Upper lobe of left lung (tissue), 6 donors: ENCODE results near the gene ANO1. TPM values are rescaled to one million over a fixed set of nuclear protein-coding genes. Genes with fewer than 3 reads are reported as not detected.

Experiments used
- ATAC-seq, 2 donors: fragments of 200-7000 bp; cut with Tn5 transposase; one replicate each; pipeline ENCODE4 v1.9.1; 2022; ENCODE audit warnings: mild to moderate bottlenecking in 2 of 2, moderate library complexity in 2 of 2; ENCODE audit not compliant: low FRiP score in 2 of 2
- DNase-seq, 2 donors: peaks; one replicate each; pipeline ENCODE4 v3.0.0-alpha.2; 2019 to 2020
- H3K27ac ChIP-seq, 4 donors: fragments of 200-600 bp; sonication (generic); one replicate each; pipeline ENCODE4 v1.5.1; 2016 to 2019
- H3K27me3 ChIP-seq, 4 donors: fragments of 200-600 bp; sonication (generic); one replicate each; pipeline ENCODE4 v1.5.1; 2017 to 2019
- H3K36me3 ChIP-seq, 4 donors: fragments of 200-600 bp; sonication (generic); one replicate each; pipeline ENCODE4 v1.5.1; 2016 to 2019
- H3K4me1 ChIP-seq, 4 donors: fragments of 200-600 bp; sonication (generic); one replicate each; pipeline ENCODE4 v1.5.1; 2018 to 2019
- H3K4me3 ChIP-seq, 4 donors: fragments of 200-600 bp; sonication (generic); one replicate each; pipeline ENCODE4 v1.5.1; 2017 to 2019; ENCODE audit warnings: mild to moderate bottlenecking in 2 of 4, moderate library complexity in 1 of 4
- H3K9me3 ChIP-seq, 4 donors: fragments of 200-600 bp; sonication (generic); one replicate each; pipeline ENCODE4 v1.5.1; 2018 to 2019
- CTCF ChIP-seq, 6 experiments: fragments of 450-650 bp in 4 of 6; fragments of 200-600 bp in 2 of 6; sonication (generic) in 2 of 6; IDR thresholded peaks; one replicate each; pipeline ENCODE4 v1.5.1; 2016 to 2019; ENCODE audit warnings: antibody characterized with exemption in 6 of 6
- EP300 ChIP-seq, 4 donors: sonication (generic); formaldehyde crosslinking; IDR thresholded peaks; one replicate each; pipeline ENCODE4 v1.5.1; 2017; ENCODE audit warnings: antibody characterized with exemption in 4 of 4, control low read depth in 2 of 4
- POLR2A ChIP-seq, 4 donors: fragments of 450-650 bp; IDR thresholded peaks; one replicate each; pipeline ENCODE4 v1.5.1; 2016 to 2017; ENCODE audit warnings: antibody characterized with exemption in 4 of 4, mild to moderate bottlenecking in 2 of 4
- POLR2AphosphoS5 ChIP-seq, 2 donors: sonication (generic); formaldehyde crosslinking; IDR thresholded peaks; one replicate each; pipeline ENCODE4 v1.5.1; 2017; ENCODE audit warnings: antibody characterized with exemption in 2 of 2
- WGBS, 2 donors: methylation state at CpG; one replicate each; pipeline ENCODE4 v1.1.5; 2017 to 2018; 5-methylcytosine and 5-hydroxymethylcytosine counted together
- total RNA-seq, 6 donors: library from RNA; depleted of rRNA in 4 of 6; stranded (reverse); fragments of >200 nt in 4 of 6; gene quantifications; one replicate each; pipeline versions ENCODE4 v1.1.0 to v1.2.1, GENCODE V29; 2016 to 2021
- donor health status: DM: no; HTN: no; CAD: no; lungs with moderate emphysema.
- donor health status: DM: no; HTN: yes; CAD: no; lungs with severe emphysema.

Gene ANO1
- total RNA-seq, 6 donors from 2014 or later = 4.8 to 13.2 (median 7.2) TPM

GRCh38 chr11:70071996-70072395 lies 6.1 kb upstream of the ANO1 start:
- H3K9me3 ChIP-seq = no peaks in the 10 kb centered on the region
- no peak for TF ChIP-seq POLR2A (IDR thresholded peaks at IDR 0.05)
- no peak for TF ChIP-seq CTCF (IDR thresholded peaks at IDR 0.05)
- TF ChIP-seq POLR2AphosphoS5 (IDR thresholded peaks at IDR 0.05) = no peak
- TF ChIP-seq EP300 (IDR thresholded peaks at IDR 0.05) = no peak
- DNase-seq = no peak
- H3K27me3 ChIP-seq = no peaks in the 10 kb centered on the region
- H3K4me1 ChIP-seq = peaks cover 0 to 9% (median 4%) of the 10 kb centered on the region in 4 donors
- H3K27ac ChIP-seq = no peak overlapping the region
- ATAC-seq = no peak
- no peaks in the 10 kb centered on the region for H3K36me3 ChIP-seq
- no peak overlapping the region for H3K4me3 ChIP-seq
- WGBS, 2 donors = 85 to 89% methylated on average over 12 of the region's 12 CpGs

- ATAC-seq = no peak
- H3K9me3 ChIP-seq = no peaks in the 10 kb centered on the region
- no peak for DNase-seq
- no peak overlapping the region for H3K4me3 ChIP-seq
- no peak overlapping the region for H3K27ac ChIP-seq
- H3K4me1 ChIP-seq = peaks cover 0 to 10% (median 4%) of the 10 kb centered on the region in 4 donors
- no peaks in the 10 kb centered on the region for H3K36me3 ChIP-seq
- no peak for TF ChIP-seq EP300 (IDR thresholded peaks at IDR 0.05)
- TF ChIP-seq POLR2A (IDR thresholded peaks at IDR 0.05) = no peak
- TF ChIP-seq CTCF (IDR thresholded peaks at IDR 0.05) = no peak
- TF ChIP-seq POLR2AphosphoS5 (IDR thresholded peaks at IDR 0.05) = no peak
- WGBS, 2 donors = 74 to 75% methylated on average over 8 to 12 of the region's 12 CpGs
- H3K27me3 ChIP-seq = peaks cover 0 to 1% (median 0%) of the 10 kb centered on the region in 4 donors
Measured at GRCh38 chr11:70072461-70072860, 5.7 kb upstream of the ANO1 start.

GRCh38 chr11:70072861-70073755 lies 5.0 kb upstream of the ANO1 start:
- no peak for TF ChIP-seq EP300 (IDR thresholded peaks at IDR 0.05)
- no peak for TF ChIP-seq CTCF (IDR thresholded peaks at IDR 0.05)
- no peak for TF ChIP-seq POLR2A (IDR thresholded peaks at IDR 0.05)
- no peak for TF ChIP-seq POLR2AphosphoS5 (IDR thresholded peaks at IDR 0.05)
- no peaks in the 10 kb centered on the region for H3K9me3 ChIP-seq
- DNase-seq = peak in 1 of 2 donors; percentile 12
- H3K4me3 ChIP-seq = no peak overlapping the region
- no peak overlapping the region for H3K27ac ChIP-seq
- 31 to 41% methylated on average over 19 to 20 of the region's 21 CpGs for WGBS, 2 donors
- peaks cover 0 to 13% (median 4%) of the 10 kb centered on the region in 4 donors for H3K4me1 ChIP-seq
- H3K27me3 ChIP-seq = peaks cover 0 to 7% (median 2%) of the 10 kb centered on the region in 4 donors
- no peak for ATAC-seq
- H3K36me3 ChIP-seq = no peaks in the 10 kb centered on the region

GRCh38 chr11:70073871-70074371 lies 4.2 kb upstream of the ANO1 start:
- WGBS, 2 donors = 32% methylated on average over 18 to 19 of the region's 22 CpGs
- Histone ChIP-seq H3K27me3 (peaks cover 0 to 10% (median 4%) of the 10 kb centered on the region in 4 donors), H3K4me3 (no peak overlapping the region), H3K4me1 (peaks cover 0 to 20% (median 4%) of the 10 kb centered on the region in 4 donors), H3K27ac (no peak overlapping the region), H3K36me3 (no peaks in the 10 kb centered on the region), H3K9me3 (no peaks in the 10 kb centered on the region)
- no peak for TF ChIP-seq POLR2AphosphoS5 (IDR thresholded peaks at IDR 0.05)
- no peak for TF ChIP-seq POLR2A (IDR thresholded peaks at IDR 0.05)
- DNase-seq = peak in 1 of 2 donors; percentile 7
- ATAC-seq = peak in 1 of 2 donors; percentile 40

GRCh38 chr11:70074746-70075145 lies 3.4 kb upstream of the ANO1 start:
- peak in 1 of 2 donors; percentile 15 for DNase-seq
- 94 to 96% methylated on average over 8 of the region's 8 CpGs for WGBS, 2 donors
- H3K27me3 ChIP-seq = peaks cover 0 to 15% (median 5%) of the 10 kb centered on the region in 4 donors
- no peak for TF ChIP-seq POLR2A (IDR thresholded peaks at IDR 0.05)
- TF ChIP-seq EP300 (IDR thresholded peaks at IDR 0.05) = no peak
- TF ChIP-seq CTCF (IDR thresholded peaks at IDR 0.05) = no peak
- no peak for TF ChIP-seq POLR2AphosphoS5 (IDR thresholded peaks at IDR 0.05)
- H3K27ac ChIP-seq = no peak overlapping the region
- peaks cover 0 to 22% (median 4%) of the 10 kb centered on the region in 4 donors for H3K4me1 ChIP-seq
- H3K9me3 ChIP-seq = no peaks in the 10 kb centered on the region
- no peak for ATAC-seq
- no peak overlapping the region for H3K4me3 ChIP-seq
- no peaks in the 10 kb centered on the region for H3K36me3 ChIP-seq
